Measurements from ENCODE around the gene LEKR1.

Gene LEKR1

DNA sequence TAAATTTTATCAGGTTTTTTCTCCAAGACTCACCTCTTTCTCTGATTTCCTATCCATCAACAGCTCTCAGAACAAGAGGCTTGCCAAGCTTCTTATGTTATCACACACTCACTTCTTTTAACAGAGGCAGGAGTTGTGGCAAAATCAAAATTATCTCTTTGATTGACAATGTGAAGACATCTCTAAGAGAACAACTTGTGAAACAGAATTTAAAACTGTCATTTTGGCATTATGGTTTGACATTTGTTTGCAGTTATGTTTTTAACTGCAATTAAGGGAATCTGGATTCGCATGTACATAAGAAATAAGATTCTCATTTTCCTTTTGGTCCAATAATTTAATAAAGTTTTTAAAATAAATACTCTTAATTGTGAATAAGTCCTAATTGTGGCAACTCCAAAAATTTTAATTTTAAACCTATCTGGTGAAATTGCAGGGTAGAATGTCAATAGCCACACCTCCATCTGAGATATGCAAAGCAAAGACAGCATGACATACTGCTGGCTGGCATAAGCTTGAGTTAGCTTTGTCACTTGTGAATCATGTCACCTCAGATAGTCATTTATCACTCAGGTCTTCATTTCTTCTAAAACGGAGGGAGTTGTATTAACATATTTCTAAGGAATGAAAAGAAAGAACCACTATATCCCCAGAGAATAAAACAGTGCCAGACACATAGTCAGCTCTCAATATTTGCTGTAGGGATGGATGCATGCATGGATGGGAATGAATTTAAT, 175.2 kb downstream of the LEKR1 start:
- TF ChIP-seq, protein P1, sequence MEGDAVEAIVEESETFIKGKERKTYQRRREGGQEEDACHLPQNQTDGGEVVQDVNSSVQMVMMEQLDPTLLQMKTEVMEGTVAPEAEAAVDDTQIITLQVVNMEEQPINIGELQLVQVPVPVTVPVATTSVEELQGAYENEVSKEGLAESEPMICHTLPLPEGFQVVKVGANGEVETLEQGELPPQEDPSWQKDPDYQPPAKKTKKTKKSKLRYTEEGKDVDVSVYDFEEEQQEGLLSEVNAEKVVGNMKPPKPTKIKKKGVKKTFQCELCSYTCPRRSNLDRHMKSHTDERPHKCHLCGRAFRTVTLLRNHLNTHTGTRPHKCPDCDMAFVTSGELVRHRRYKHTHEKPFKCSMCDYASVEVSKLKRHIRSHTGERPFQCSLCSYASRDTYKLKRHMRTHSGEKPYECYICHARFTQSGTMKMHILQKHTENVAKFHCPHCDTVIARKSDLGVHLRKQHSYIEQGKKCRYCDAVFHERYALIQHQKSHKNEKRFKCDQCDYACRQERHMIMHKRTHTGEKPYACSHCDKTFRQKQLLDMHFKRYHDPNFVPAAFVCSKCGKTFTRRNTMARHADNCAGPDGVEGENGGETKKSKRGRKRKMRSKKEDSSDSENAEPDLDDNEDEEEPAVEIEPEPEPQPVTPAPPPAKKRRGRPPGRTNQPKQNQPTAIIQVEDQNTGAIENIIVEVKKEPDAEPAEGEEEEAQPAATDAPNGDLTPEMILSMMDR (conservative IDR thresholded peaks at IDR 0.05), result no peak

GRCh38 chr3:157021679-157022078, 195.5 kb downstream of the LEKR1 start:
- no peak overlapping the region for H3K27ac ChIP-seq
- TF ChIP-seq, protein P1 (conservative IDR thresholded peaks at IDR 0.05), result no peak

More for the DNA sequence above, 175.2 kb downstream of the LEKR1 start:
- H3K27ac ChIP-seq, result no peak overlapping the region

- TF ChIP-seq, protein P1 (conservative IDR thresholded peaks at IDR 0.05), result no peak
- H3K27ac ChIP-seq, result no peak overlapping the region
Measured at GRCh38 chr3:157023226-157023625, 197.1 kb downstream of the LEKR1 start.

DNA sequence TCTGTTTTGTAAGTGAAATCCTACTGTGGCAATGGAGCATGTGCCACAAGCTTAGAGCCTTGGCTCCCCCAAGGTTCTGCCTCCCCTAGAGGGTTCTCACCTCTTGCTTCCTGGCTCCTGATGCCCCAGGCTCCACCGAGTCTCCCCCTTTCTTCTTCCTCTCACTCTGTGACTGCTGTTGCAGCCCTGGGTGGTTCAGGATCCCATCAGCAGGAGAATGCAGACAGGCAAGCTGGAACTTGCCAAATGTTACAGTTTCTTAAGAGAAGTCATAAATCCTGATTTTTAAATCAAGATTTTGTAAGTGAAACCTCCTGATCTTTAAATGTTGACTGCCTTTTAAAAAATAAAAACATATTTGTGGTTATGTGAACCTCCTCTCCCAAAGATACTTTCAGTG, 199.9 kb downstream of the LEKR1 start:
- TF ChIP-seq, protein P1 (conservative IDR thresholded peaks at IDR 0.05), result no peak
- H3K27ac ChIP-seq, result no peak overlapping the region

DNA sequence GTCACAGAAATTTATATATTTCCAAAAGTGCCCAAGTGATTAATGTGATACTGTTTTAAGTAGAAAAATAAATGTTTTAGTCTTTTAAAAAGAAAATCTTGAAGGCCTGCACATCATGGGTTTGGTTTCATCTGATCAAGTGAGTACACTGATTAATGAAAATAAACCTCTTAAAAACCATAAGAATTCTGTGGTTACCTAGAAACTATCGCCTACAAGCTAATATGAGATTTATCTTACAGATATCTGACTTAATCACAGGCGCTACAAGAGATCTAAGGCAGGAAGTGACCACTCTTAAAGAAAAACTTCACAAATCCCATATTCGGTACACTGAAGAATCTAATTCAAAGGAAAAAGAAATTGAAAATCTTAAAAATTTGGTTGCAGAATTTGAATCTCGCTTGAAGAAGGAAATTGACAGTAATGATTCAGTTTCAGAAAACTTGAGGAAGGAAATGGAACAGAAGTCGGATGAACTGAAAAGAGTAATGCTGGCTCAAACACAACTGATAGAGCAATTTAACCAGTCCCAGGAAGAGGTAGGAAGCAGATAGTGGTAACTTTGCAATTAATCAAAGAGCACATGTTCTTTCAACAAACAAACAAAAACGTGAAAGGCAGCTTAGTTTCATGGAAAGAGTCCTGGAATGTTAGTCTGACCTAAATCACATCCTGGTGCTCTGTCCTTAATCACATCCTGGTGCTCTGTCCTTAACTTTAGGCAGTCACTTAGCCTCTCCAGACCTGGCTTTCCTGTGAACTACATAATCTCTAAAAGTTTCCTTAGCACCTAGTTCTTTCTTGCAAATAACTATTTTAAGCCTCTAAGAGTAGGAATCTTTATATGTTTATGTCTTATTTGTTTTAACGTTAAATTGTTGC, 201.9 kb downstream of the LEKR1 start:
- H3K27ac ChIP-seq, result no peak overlapping the region
- TF ChIP-seq, protein P1 (conservative IDR thresholded peaks at IDR 0.05), result no peak

GRCh38 chr3:157029365-157029790, 203.2 kb downstream of the LEKR1 start:
- TF ChIP-seq, protein P1 (conservative IDR thresholded peaks at IDR 0.05), result no peak
- H3K27ac ChIP-seq, result no peak overlapping the region

DNA sequence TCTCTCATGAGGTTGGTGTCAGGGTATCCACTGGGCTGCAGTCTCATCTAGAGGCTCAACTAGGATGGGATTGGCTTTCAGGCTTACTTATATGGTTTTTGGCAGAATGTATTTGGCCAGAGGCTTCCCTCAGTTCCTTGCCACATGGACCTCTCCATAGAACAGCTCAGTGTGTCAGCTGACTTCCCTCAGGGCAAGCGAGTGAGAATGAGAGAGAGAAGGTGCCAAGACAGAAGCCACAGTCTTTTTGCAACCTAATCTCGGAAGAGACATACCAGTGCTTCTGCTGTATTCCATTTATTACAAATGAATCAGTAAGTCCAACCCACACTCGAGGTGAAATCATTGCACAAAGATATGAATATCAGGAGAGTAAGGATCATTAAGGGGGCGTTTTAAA, 204.6 kb downstream of the LEKR1 start:
- H3K27ac ChIP-seq, result no peak overlapping the region
- TF ChIP-seq, protein P1 (conservative IDR thresholded peaks at IDR 0.05), result no peak

All from VCaP (cell line).